GM19351 (cell line): Measurements from ENCODE around the gene FOXL1.

ENCODE experiments used
- ATAC-seq: cut with Tn5 transposase; IDR thresholded peaks from one replicate; pipeline ENCODE4 v1.9.1; 2021; ENCODE audit warnings: mild to moderate bottlenecking, moderate library complexity; ENCODE audit not compliant: unreplicated experiment

Gene FOXL1

DNA sequence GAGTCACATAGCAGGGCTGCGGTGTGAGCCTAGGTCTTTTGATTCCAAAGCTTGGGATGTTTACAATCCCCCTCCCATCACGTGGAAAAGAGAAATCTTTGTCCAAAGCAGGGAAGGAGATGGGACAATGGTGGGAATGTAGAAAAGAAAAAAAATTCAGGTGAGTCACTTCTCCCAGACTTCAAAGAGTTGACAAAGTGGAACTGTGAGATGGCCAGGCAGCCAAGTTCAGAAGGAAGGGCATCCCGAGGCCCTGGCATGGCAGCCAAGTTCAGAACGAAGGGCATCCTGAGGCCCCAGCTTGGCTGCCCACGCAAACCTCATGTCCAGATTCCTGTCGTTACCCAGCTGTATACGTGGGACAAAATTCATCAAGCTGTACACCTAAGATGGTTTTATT, 47.5 kb downstream of the FOXL1 start:
- no peak for ATAC-seq

- no peak for ATAC-seq
These were observed 47.9 kb downstream of the FOXL1 start for GRCh38 chr16:86626284-86626683.

- ATAC-seq, result no peak
These were observed 48.6 kb downstream of the FOXL1 start for GRCh38 chr16:86626966-86627365.

- ATAC-seq, result no peak
These were observed 50.3 kb downstream of the FOXL1 start for GRCh38 chr16:86628614-86629013.

GRCh38 chr16:86630471-86630870, 52.1 kb downstream of the FOXL1 start:
- no peak for ATAC-seq

GRCh38 chr16:86631444-86631843, 53.1 kb downstream of the FOXL1 start:
- no peak for ATAC-seq
